HepG2 (cell line): Measurements from ENCODE around the gene ZNF254. TPM values are rescaled to one million over a fixed set of nuclear protein-coding genes. Genes with fewer than 3 reads are reported as not detected.

Experiments
- ATF5 ChIP-seq: sonication (generic); formaldehyde crosslinking; IDR thresholded peaks from 2 replicates; pipeline ENCODE4 v1.4.0; 2020; ENCODE audit warnings: mild to moderate bottlenecking, low read depth, missing genetic modification reagents
- CBX2 ChIP-seq, 2 experiments: fragments of 200-600 bp in 1 of 2; sonication (generic); formaldehyde crosslinking in 1 of 2; IDR thresholded peaks; 2 replicates each; pipeline versions ENCODE4 v1.7.0 to v1.8.1; 2018 to 2022; ENCODE audit warnings: low read depth in 2 of 2, low read length in 1 of 2, mild to moderate bottlenecking in 1 of 2, missing genetic modification reagents in 1 of 2
- DBP ChIP-seq: sonication (generic); formaldehyde crosslinking; IDR thresholded peaks from 2 replicates; pipeline ENCODE4 v1.4.0; 2020; ENCODE audit warnings: missing genetic modification reagents; ENCODE audit errors: not compliant biosample characterization
- FOXC1 ChIP-seq: sonication (generic); formaldehyde crosslinking; IDR thresholded peaks from 2 replicates; pipeline ENCODE4 v1.8.0; 2022; ENCODE audit warnings: mild to moderate bottlenecking, missing genetic modification reagents, borderline replicate concordance
- IRF2 ChIP-seq: IDR thresholded peaks from 2 replicates; pipeline ENCODE4 v1.6.1; 2018; ENCODE audit warnings: missing genetic modification reagents, missing compliant biosample characterization
- MED1 ChIP-seq: sonication (generic); formaldehyde crosslinking; IDR thresholded peaks from 2 replicates; pipeline ENCODE4 v1.4.0; 2020; ENCODE audit warnings: missing genetic modification reagents
- MIER3 ChIP-seq: IDR thresholded peaks from 2 replicates; pipeline ENCODE4 v1.6.1; 2016; ENCODE audit warnings: missing compliant biosample characterization, borderline replicate concordance
- MNT ChIP-seq: fragments of 450-650 bp; IDR thresholded peaks from 2 replicates; pipeline ENCODE4 v1.6.1; 2016
- MYC ChIP-seq: sonication (generic); formaldehyde crosslinking; IDR thresholded peaks from 2 replicates; pipeline ENCODE4 v1.9.0; 2021; ENCODE audit warnings: missing genetic modification reagents, borderline replicate concordance
- NFE2L2 ChIP-seq: fragments of 150-350 bp; IDR thresholded peaks from 2 replicates; pipeline ENCODE4 v1.6.1; 2014; ENCODE audit warnings: low read length
- PAF1 ChIP-seq: IDR thresholded peaks from 2 replicates; pipeline ENCODE4 v1.6.1; 2016; ENCODE audit warnings: missing genetic modification reagents, missing compliant biosample characterization
- SAP130 ChIP-seq: IDR thresholded peaks from 2 replicates; pipeline ENCODE4 v1.6.1; 2016; ENCODE audit warnings: low read depth
- TIGD3 ChIP-seq: sonication (generic); formaldehyde crosslinking; IDR thresholded peaks from 2 replicates; pipeline ENCODE4 v1.5.1; 2020; ENCODE audit warnings: mild to moderate bottlenecking, missing genetic modification reagents, borderline replicate concordance
- ZBED4 ChIP-seq: sonication (generic); formaldehyde crosslinking; IDR thresholded peaks from 2 replicates; pipeline ENCODE4 v1.4.0; 2020; ENCODE audit warnings: missing genetic modification reagents, borderline replicate concordance
- ZNF275 ChIP-seq: sonication (generic); formaldehyde crosslinking; IDR thresholded peaks from 2 replicates; pipeline ENCODE4 v1.8.0; 2022; ENCODE audit warnings: missing genetic modification reagents, mild to moderate bottlenecking, inconsistent platforms, borderline replicate concordance
- ZNF296 ChIP-seq: sonication (generic); formaldehyde crosslinking; conservative IDR thresholded peaks from 2 replicates; pipeline ENCODE4 v1.5.0; 2020; ENCODE audit warnings: mild to moderate bottlenecking, missing genetic modification reagents
- ZNF362 ChIP-seq: sonication (generic); formaldehyde crosslinking; IDR thresholded peaks from 2 replicates; pipeline ENCODE4 v1.4.0; 2020; ENCODE audit warnings: missing genetic modification reagents, mild to moderate bottlenecking, borderline replicate concordance
- ZNF496 ChIP-seq: sonication (generic); formaldehyde crosslinking; IDR thresholded peaks from 2 replicates; pipeline ENCODE4 v1.8.1; 2023; ENCODE audit warnings: mild to moderate bottlenecking, moderate library complexity, missing genetic modification reagents; ENCODE audit not compliant: insufficient replicate concordance
- ZNF678 ChIP-seq: sonication (generic); formaldehyde crosslinking; IDR thresholded peaks from 2 replicates; pipeline ENCODE4 v1.4.0; 2020; ENCODE audit warnings: mild to moderate bottlenecking, missing genetic modification reagents
- polyA plus RNA-seq, 8 experiments: library from polyadenylated mRNA; depleted of rRNA in 3 of 8; stranded (reverse) in 7 of 8; unstranded in 1 of 8; fragments of >200 nt; fragmentation: Illumina TruSeq in 4 of 8; extraction: Trizol in 4 of 8; gene quantifications; 2 replicates each; pipeline versions ENCODE4 v1.2.1 to v1.2.3, GENCODE V29; 2011 to 2016; ENCODE audit warnings: low read depth in 4 of 8, missing spikeins in 1 of 8, mixed read lengths in 1 of 8; ENCODE audit not compliant: insufficient read depth in 1 of 8
- total RNA-seq, 5 experiments: library from RNA; depleted of rRNA; stranded (reverse); fragments of >200 nt; fragmentation: Illumina TruSeq; extraction: Trizol; gene quantifications; 2 replicates each; pipeline ENCODE4 v1.2.3, GENCODE V29; 2016; ENCODE audit warnings: low read depth in 1 of 5

ZNF254 gene
- total and polyA plus RNA-seq, 2 of the 13 experiments (the other 11 are each of a cell fraction or from before 2014, with no cell fraction given): 2.6 to 4.6 TPM

DNA sequence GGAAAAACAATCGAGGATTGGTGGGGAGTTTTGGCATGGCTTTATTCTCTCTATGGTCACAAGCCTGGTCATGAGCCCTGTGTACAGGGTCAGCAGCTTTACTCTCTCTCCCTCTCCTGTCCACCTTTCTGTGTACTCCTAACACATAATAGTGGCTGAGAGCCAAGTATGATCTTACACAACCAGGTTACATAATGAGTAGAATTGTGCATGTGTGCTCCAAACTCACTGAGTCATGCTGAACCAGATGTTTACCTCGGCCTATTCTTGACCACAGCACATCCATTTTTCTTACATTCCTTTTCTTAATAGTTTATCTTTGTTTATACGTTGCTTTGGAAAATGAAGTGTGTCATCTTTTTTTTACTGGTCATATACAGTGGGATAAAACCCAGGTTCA is 53.1 kb downstream of the ZNF254 start (continued):
- TF ChIP-seq ZBED4 (no peak), MED1 (CRISPR knock-in tag) (peak; percentile 79), MNT (no peak), SAP130 (CRISPR knock-in tag) (peak; percentile 75), IRF2 (peak; percentile 84), TIGD3 (no peak), ATF5 (no peak), ZNF362 (CRISPR knock-in tag) (no peak), ZNF678 (CRISPR knock-in tag) (no peak), MYC (no peak), ZNF275 (no peak), ZNF296 (CRISPR knock-in tag) (no peak), NFE2L2 (peak; percentile 87), MIER3 (CRISPR knock-in tag) (peak; percentile 81; the same call in 1 of the 2 replicates), CBX2 (IDR thresholded peaks at IDR 0.05; ENCODE audit: low read depth, low read length) (no peak), CBX2 (CRISPR knock-in tag; IDR thresholded peaks at IDR 0.05; ENCODE audit: low read depth) (no peak), PAF1 (CRISPR knock-in tag) (no peak), FOXC1 (CRISPR knock-in tag) (no peak), ZNF496 (CRISPR knock-in tag) (no peak), DBP (no peak)
